Suprapubic skin (tissue), 4 donors: ENCODE measurements around the gene VPS4A. TPM values are rescaled to one million over a fixed set of nuclear protein-coding genes. Genes with fewer than 3 reads are reported as not detected.

Experiments used
- DNase-seq, 2 donors: peaks; one replicate each; pipeline ENCODE4 v3.0.0-alpha.2; 2019; ENCODE audit warnings: low spot score in 2 of 2
- H3K27ac ChIP-seq: fragments of 200-600 bp; sonication (generic); one replicate; pipeline ENCODE4 v1.5.1; 2019
- H3K27me3 ChIP-seq: fragments of 200-600 bp; sonication (generic); one replicate; pipeline ENCODE4 v1.5.1; 2019
- H3K36me3 ChIP-seq: fragments of 200-600 bp; sonication (generic); one replicate; pipeline ENCODE4 v1.5.1; 2019
- H3K4me1 ChIP-seq: fragments of 200-600 bp; sonication (generic); one replicate; pipeline ENCODE4 v1.5.1; 2019
- H3K4me3 ChIP-seq: fragments of 200-600 bp; sonication (generic); one replicate; pipeline ENCODE4 v1.5.1; 2019; ENCODE audit warnings: mild to moderate bottlenecking
- H3K9me3 ChIP-seq: fragments of 200-600 bp; sonication (generic); one replicate; pipeline ENCODE4 v1.5.1; 2019
- CTCF ChIP-seq, 2 donors: fragments of 200-600 bp in 1 of 2; fragments of 450-650 bp in 1 of 2; sonication (generic) in 1 of 2; IDR thresholded peaks; one replicate each; pipeline ENCODE4 v1.5.1; 2016 to 2019; ENCODE audit warnings: antibody characterized with exemption in 2 of 2, mild to moderate bottlenecking in 1 of 2, moderate library complexity in 1 of 2
- EP300 ChIP-seq: sonication (generic); formaldehyde crosslinking; IDR thresholded peaks from one replicate; pipeline ENCODE4 v1.6.1; 2017; ENCODE audit warnings: antibody characterized with exemption
- POLR2A ChIP-seq, 2 donors: fragments of 450-650 bp; IDR thresholded peaks; one replicate each; pipeline ENCODE4 v1.6.1; 2017; ENCODE audit warnings: antibody characterized with exemption in 2 of 2, mild to moderate bottlenecking in 2 of 2, moderate library complexity in 2 of 2
- POLR2AphosphoS5 ChIP-seq, 3 donors: sonication (generic); formaldehyde crosslinking; IDR thresholded peaks; one replicate each; pipeline ENCODE4 v1.6.1; 2017; ENCODE audit warnings: antibody characterized with exemption in 3 of 3
- WGBS: methylation state at CpG from one replicate; pipeline ENCODE4 v1.1.5; 2018; 5-methylcytosine and 5-hydroxymethylcytosine counted together
- total RNA-seq, 4 donors: library from RNA; depleted of rRNA; stranded (reverse); fragments of >200 nt; gene quantifications; one replicate each; pipeline ENCODE4 v1.1.0, GENCODE V29; 2016

Gene VPS4A
- total RNA-seq, 4 donors from 2014 or later, result 32.5 to 46.6 (median 37.6) TPM

- no peaks in the 10 kb centered on the region for H3K9me3 ChIP-seq
- peak in 1 of 2 donors; percentile 56 for DNase-seq
- TF ChIP-seq POLR2AphosphoS5 (IDR thresholded peaks at IDR 0.05), result no peak
- no peak for TF ChIP-seq CTCF (IDR thresholded peaks at IDR 0.05)
- TF ChIP-seq POLR2A (IDR thresholded peaks at IDR 0.05), result no peak
- TF ChIP-seq EP300, result no peak
- H3K36me3 ChIP-seq, result peaks cover 62% of the 10 kb centered on the region
- H3K27me3 ChIP-seq, result no peaks in the 10 kb centered on the region
- H3K4me1 ChIP-seq, result peaks cover 14% of the 10 kb centered on the region
- H3K4me3 ChIP-seq, result no peak overlapping the region
- no peak overlapping the region for H3K27ac ChIP-seq
- 87% methylated on average over 29 of the region's 30 CpGs for WGBS
Measured at GRCh38 chr16:69315486-69316311, 4.5 kb downstream of the VPS4A start.

- no peak for TF ChIP-seq POLR2A (IDR thresholded peaks at IDR 0.05)
- TF ChIP-seq EP300, result no peak
- TF ChIP-seq CTCF (IDR thresholded peaks at IDR 0.05), result no peak
- no peak for TF ChIP-seq POLR2AphosphoS5 (IDR thresholded peaks at IDR 0.05)
- WGBS, result 87% methylated on average over 15 of the region's 17 CpGs
- H3K27ac ChIP-seq, result no peak overlapping the region
- no peaks in the 10 kb centered on the region for H3K9me3 ChIP-seq
- no peaks in the 10 kb centered on the region for H3K27me3 ChIP-seq
- no peak for DNase-seq
- no peak overlapping the region for H3K4me3 ChIP-seq
- peaks cover 71% of the 10 kb centered on the region for H3K36me3 ChIP-seq
- H3K4me1 ChIP-seq, result peaks cover 13% of the 10 kb centered on the region
Measured at GRCh38 chr16:69316595-69317034, 5.5 kb downstream of the VPS4A start.

GRCh38 chr16:69318177-69318910, 7.2 kb downstream of the VPS4A start:
- 95% methylated on average over 28 of the region's 30 CpGs for WGBS
- TF ChIP-seq POLR2AphosphoS5 (IDR thresholded peaks at IDR 0.05), result no peak
- TF ChIP-seq CTCF (IDR thresholded peaks at IDR 0.05), result no peak
- no peak for TF ChIP-seq EP300
- no peak for TF ChIP-seq POLR2A (IDR thresholded peaks at IDR 0.05)
- H3K27me3 ChIP-seq, result no peaks in the 10 kb centered on the region
- DNase-seq, result no peak
- no peaks in the 10 kb centered on the region for H3K9me3 ChIP-seq
- peaks cover 88% of the 10 kb centered on the region for H3K36me3 ChIP-seq
- no peak overlapping the region for H3K27ac ChIP-seq
- no peak overlapping the region for H3K4me3 ChIP-seq
- no peaks in the 10 kb centered on the region for H3K4me1 ChIP-seq

GRCh38 chr16:69318911-69319289, 7.8 kb downstream of the VPS4A start:
- TF ChIP-seq POLR2A (IDR thresholded peaks at IDR 0.05) (no peak), CTCF (IDR thresholded peaks at IDR 0.05) (no peak), POLR2AphosphoS5 (IDR thresholded peaks at IDR 0.05) (no peak), EP300 (no peak)
- Histone ChIP-seq H3K4me1 (peaks cover under 1% of the 10 kb centered on the region), H3K27ac (no peak overlapping the region), H3K36me3 (peaks cover 94% of the 10 kb centered on the region), H3K4me3 (no peak overlapping the region), H3K27me3 (no peaks in the 10 kb centered on the region), H3K9me3 (no peaks in the 10 kb centered on the region)
- DNase-seq, result no peak
- WGBS, result 86% methylated on average over 10 of the region's 10 CpGs

GRCh38 chr16:69319381-69319780, 8.2 kb downstream of the VPS4A start:
- Histone ChIP-seq H3K36me3 (peaks cover 99% of the 10 kb centered on the region), H3K4me1 (peaks cover 5% of the 10 kb centered on the region), H3K27me3 (no peaks in the 10 kb centered on the region), H3K9me3 (no peaks in the 10 kb centered on the region), H3K27ac (no peak overlapping the region), H3K4me3 (no peak overlapping the region)
- no peak for DNase-seq
- no peak for TF ChIP-seq POLR2AphosphoS5 (IDR thresholded peaks at IDR 0.05)
- no peak for TF ChIP-seq POLR2A (IDR thresholded peaks at IDR 0.05)
- no peak for TF ChIP-seq CTCF (IDR thresholded peaks at IDR 0.05)
- TF ChIP-seq EP300, result no peak
- WGBS, result 95% methylated on average over 7 of the region's 9 CpGs
